Measurements from ENCODE around the gene SUGP1.
A peak's percentile ranks its signal among the peaks of the same experiment; 100 is the strongest.

Gene SUGP1

GRCh38 chr19:19303411-19303810, 16.9 kb downstream of the SUGP1 start:
- DNase-seq (ENCODE audit: low read depth) = no peak

GRCh38 chr19:19300613-19301012, 19.7 kb downstream of the SUGP1 start:
- DNase-seq (ENCODE audit: low read depth) = no peak

- no peak for DNase-seq (ENCODE audit: low read depth)
Observed at GRCh38 chr19:19297759-19298158, 22.6 kb downstream of the SUGP1 start.

- DNase-seq (ENCODE audit: low read depth) = no peak
Observed at GRCh38 chr19:19296953-19297689, 23.2 kb downstream of the SUGP1 start.

- peak; percentile 12 for DNase-seq (ENCODE audit: low read depth)
Observed at GRCh38 chr19:19294914-19295313, 25.4 kb downstream of the SUGP1 start.

- no peak for DNase-seq (ENCODE audit: low read depth)
Observed at GRCh38 chr19:19292607-19293006, 27.7 kb downstream of the SUGP1 start.

GRCh38 chr19:19285686-19286085, 34.6 kb downstream of the SUGP1 start:
- no peak for DNase-seq (ENCODE audit: low read depth)

- peak; percentile 17 for DNase-seq (ENCODE audit: low read depth)
Observed at GRCh38 chr19:19280561-19280960, 39.7 kb downstream of the SUGP1 start.

GRCh38 chr19:19279853-19280252, 40.5 kb downstream of the SUGP1 start:
- no peak for DNase-seq (ENCODE audit: low read depth)

GRCh38 chr19:19279062-19279612, 41.2 kb downstream of the SUGP1 start:
- no peak for DNase-seq (ENCODE audit: low read depth)

GRCh38 chr19:19278315-19278714, 42.0 kb downstream of the SUGP1 start:
- no peak for DNase-seq (ENCODE audit: low read depth)

- no peak for DNase-seq (ENCODE audit: low read depth)
Observed at GRCh38 chr19:19276851-19277250, 43.5 kb downstream of the SUGP1 start.

- DNase-seq (ENCODE audit: low read depth) = peak; percentile 86
Observed at GRCh38 chr19:19276386-19276785, 43.9 kb downstream of the SUGP1 start.

- DNase-seq (ENCODE audit: low read depth) = no peak
Observed at GRCh38 chr19:19274716-19275565, 45.4 kb downstream of the SUGP1 start.

- no peak for DNase-seq (ENCODE audit: low read depth)
Observed at GRCh38 chr19:19274146-19274545, 46.2 kb downstream of the SUGP1 start.

GRCh38 chr19:19271828-19272599, 48.3 kb downstream of the SUGP1 start:
- DNase-seq (ENCODE audit: low read depth) = no peak

GRCh38 chr19:19270749-19271571, 49.3 kb downstream of the SUGP1 start:
- no peak for DNase-seq (ENCODE audit: low read depth)

- no peak for DNase-seq (ENCODE audit: low read depth)
Observed at GRCh38 chr19:19269952-19270694, 50.2 kb downstream of the SUGP1 start.

- DNase-seq (ENCODE audit: low read depth) = no peak
Observed at GRCh38 chr19:19268453-19269385, 51.6 kb downstream of the SUGP1 start.

Measured in iris pigment epithelial cell (primary cell).